Measurements from ENCODE around the gene POLH. TPM values are rescaled to one million over a fixed set of nuclear protein-coding genes. Genes with fewer than 3 reads are reported as not detected.
"Not testable (repeated sequence)": the region's sequence is repeated elsewhere in the genome, so short reads cannot be mapped to it uniquely, and the experiment has no call there.

Gene POLH
- total RNA-seq, 1 donor from 2014 or later: 19.6 TPM

DNA sequence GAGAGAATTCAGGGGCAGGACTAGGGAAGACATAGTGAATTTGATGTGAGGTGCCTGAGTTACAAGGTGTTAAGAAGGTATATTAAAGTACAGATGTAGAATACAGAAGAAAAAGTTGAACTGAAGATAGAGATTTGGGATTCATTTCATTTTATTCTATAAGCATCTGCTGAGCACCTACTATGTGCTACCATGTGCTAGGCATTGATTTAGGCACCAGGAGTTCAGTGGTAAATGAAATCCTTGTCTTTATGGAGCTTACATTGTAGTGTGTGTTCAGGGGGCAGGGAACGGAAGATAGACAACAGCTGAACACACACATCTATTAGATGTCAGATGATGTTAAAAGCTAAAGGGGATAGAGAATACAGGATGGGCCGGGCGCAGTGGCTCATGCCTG is 71.6 kb downstream of the POLH start:
- TF ChIP-seq, protein P1, sequence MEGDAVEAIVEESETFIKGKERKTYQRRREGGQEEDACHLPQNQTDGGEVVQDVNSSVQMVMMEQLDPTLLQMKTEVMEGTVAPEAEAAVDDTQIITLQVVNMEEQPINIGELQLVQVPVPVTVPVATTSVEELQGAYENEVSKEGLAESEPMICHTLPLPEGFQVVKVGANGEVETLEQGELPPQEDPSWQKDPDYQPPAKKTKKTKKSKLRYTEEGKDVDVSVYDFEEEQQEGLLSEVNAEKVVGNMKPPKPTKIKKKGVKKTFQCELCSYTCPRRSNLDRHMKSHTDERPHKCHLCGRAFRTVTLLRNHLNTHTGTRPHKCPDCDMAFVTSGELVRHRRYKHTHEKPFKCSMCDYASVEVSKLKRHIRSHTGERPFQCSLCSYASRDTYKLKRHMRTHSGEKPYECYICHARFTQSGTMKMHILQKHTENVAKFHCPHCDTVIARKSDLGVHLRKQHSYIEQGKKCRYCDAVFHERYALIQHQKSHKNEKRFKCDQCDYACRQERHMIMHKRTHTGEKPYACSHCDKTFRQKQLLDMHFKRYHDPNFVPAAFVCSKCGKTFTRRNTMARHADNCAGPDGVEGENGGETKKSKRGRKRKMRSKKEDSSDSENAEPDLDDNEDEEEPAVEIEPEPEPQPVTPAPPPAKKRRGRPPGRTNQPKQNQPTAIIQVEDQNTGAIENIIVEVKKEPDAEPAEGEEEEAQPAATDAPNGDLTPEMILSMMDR (IDR thresholded peaks at IDR 0.05): no peak
- Histone ChIP-seq H3K36me3 (peaks cover 2% of the 10 kb centered on the region), H3K9me3 (no peaks in the 10 kb centered on the region), H3K4me3 (no peak overlapping the region), H3K27ac (no peak overlapping the region), H3K4me1 (peaks cover 15% of the 10 kb centered on the region), H3K27me3 (ENCODE audit: low read depth) (no peaks in the 10 kb centered on the region)
- intact Hi-C loops (cut with DNase I): no loop called here
- no peak for ATAC-seq
- DNase-seq: no peak

DNA sequence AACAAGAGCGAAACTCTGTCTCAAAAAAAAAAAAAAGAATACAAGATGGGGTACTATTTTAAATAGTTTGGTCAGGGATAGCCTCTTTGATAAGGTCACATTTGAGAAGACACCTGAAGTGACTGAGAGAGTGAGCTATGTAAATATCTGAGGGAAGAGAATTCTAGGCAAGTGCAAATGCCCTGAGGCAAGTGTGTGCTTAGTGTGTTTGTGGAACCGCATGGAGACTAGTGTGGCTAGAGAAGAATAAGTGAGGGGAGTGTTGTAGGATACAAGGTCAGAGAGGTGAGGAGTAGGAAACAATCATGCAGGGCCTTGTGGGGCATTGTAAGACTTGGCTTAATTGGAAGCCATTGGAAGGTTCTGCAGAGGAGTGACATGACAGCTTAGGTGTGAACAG is 72.3 kb downstream of the POLH start:
- no peak for DNase-seq
- H3K36me3 ChIP-seq: no peaks in the 10 kb centered on the region
- H3K9me3 ChIP-seq: no peaks in the 10 kb centered on the region
- no peak overlapping the region for H3K27ac ChIP-seq
- intact Hi-C loops (cut with DNase I): no loop called here
- peaks cover 15% of the 10 kb centered on the region for H3K4me1 ChIP-seq
- TF ChIP-seq, protein P1 (IDR thresholded peaks at IDR 0.05): no peak
- no peak for ATAC-seq
- no peak overlapping the region for H3K4me3 ChIP-seq
- H3K27me3 ChIP-seq (ENCODE audit: low read depth): no peaks in the 10 kb centered on the region

DNA sequence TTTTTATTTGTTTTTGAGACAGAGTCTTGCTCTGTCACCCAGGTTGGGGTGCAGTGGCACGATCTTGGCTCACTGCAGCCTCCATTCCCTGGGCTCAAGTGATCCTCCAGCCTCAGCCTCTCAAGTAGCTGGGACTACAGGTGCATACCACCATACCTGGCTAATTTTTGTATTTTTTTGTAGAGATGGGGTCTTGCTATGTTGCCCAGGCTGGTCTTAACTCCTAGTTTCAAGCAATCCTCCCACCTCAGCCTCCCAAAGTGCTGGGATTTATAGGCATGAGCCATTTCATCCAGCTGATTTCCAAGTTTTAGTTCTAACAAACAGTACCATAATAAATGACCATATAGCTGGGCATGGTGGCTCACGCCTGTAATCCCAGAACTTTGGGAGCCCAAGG is 76.8 kb downstream of the POLH start:
- not testable (repeated sequence) for DNase-seq, ATAC-seq

DNA sequence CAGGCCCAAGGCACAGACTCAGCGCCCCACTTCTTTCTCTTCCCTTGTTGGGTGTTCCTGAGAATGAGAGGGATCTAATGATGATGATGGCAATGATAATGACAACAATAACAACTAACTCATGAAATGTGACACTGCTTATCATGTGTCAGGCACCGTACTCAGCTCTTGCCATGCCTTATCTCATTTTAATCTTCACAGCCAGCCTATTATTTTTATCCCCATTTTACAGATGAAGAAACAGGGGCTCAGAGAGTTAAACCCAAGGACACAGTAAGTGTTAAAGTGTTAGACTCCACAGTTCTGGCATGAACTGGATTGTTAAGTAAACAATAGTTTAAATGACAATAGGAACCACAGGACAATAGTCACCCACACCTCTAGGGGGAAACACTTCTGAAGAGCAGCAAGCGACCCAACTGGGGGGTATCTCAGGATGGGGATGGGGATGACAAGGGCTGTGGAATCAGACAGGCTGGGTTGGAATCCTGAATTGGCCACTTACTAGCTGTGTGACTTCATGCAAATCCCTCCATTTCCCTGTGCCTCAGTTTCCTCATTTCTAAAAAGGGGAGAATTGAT is 81.3 kb downstream of the POLH start:
- intact Hi-C loops (cut with DNase I): no loop called here
- Histone ChIP-seq H3K36me3 (no peaks in the 10 kb centered on the region), H3K4me3 (no peak overlapping the region), H3K27me3 (ENCODE audit: low read depth) (no peaks in the 10 kb centered on the region), H3K27ac (no peak overlapping the region), H3K9me3 (no peaks in the 10 kb centered on the region), H3K4me1 (no peaks in the 10 kb centered on the region)
- DNase-seq: no peak
- TF ChIP-seq, protein P1 (IDR thresholded peaks at IDR 0.05): no peak
- no peak for ATAC-seq

More for the DNA sequence above, 76.8 kb downstream of the POLH start:
- H3K9me3 ChIP-seq; H3K27me3 ChIP-seq (ENCODE audit: low read depth); H3K36me3 ChIP-seq; H3K27ac ChIP-seq; intact Hi-C loops (cut with DNase I); H3K4me3 ChIP-seq; H3K4me1 ChIP-seq: not testable (repeated sequence)

DNA sequence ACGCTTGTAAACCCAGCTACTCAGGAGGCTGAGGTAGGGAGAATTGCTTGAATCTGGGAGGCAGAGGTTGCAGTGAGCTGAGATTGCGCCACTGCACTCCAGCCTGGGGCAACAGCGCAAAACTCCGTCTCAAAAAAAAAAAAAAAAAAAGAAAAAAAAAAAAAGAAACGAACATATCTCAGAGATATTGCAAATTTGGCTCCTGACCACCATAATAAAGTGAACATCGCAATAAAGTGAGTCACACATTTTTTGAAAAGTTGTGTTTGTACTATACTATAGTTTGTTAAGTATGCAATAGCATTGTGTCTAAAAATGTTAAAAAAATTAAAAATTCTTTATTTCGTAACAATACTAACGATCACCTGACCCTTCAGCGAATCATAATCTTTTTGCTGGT is 82.2 kb downstream of the POLH start:
- intact Hi-C loops (cut with DNase I): no loop called here
- TF ChIP-seq, protein P1 (IDR thresholded peaks at IDR 0.05): no peak
- ATAC-seq: no peak
- H3K4me3 ChIP-seq: no peak overlapping the region
- no peak for DNase-seq
- no peaks in the 10 kb centered on the region for H3K27me3 ChIP-seq (ENCODE audit: low read depth)
- no peaks in the 10 kb centered on the region for H3K4me1 ChIP-seq
- no peaks in the 10 kb centered on the region for H3K9me3 ChIP-seq
- no peak overlapping the region for H3K27ac ChIP-seq
- H3K36me3 ChIP-seq: no peaks in the 10 kb centered on the region

DNA sequence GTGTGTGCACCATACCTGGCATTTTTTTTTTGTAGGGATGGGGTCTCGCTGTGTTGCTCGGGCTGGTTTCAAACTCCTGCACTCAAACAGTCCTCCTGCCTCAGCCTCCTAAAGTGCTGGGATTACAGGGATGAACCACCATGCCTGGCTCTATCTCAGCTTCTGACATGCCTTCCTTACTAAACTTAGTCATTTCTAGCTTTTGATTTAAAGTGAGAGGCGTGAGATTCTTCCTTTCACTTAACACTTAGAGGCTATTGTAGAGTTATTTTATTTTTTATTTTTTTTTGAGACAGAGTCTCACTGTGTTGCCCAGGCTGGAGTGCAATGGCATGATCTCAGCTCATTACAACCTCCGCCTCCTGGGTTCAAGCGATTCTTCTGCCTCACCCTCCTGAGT is 87.0 kb downstream of the POLH start:
- intact Hi-C loops (cut with DNase I); H3K36me3 ChIP-seq; H3K27me3 ChIP-seq (ENCODE audit: low read depth); H3K9me3 ChIP-seq; DNase-seq; ATAC-seq; H3K4me3 ChIP-seq; H3K27ac ChIP-seq: not testable (repeated sequence)
- H3K4me1 ChIP-seq: peaks cover 10% of the 10 kb centered on the region

Other genes starting within 250 kb of the POLH start
- 18.3 TPM for gene ZNF318, start 206.5 kb upstream of the POLH start, total RNA-seq
- 34.4 TPM for gene ABCC10, start 148.6 kb upstream of the POLH start, total RNA-seq
- 0.53 TPM for gene DLK2, start 120.6 kb upstream of the POLH start, total RNA-seq
- 34.3 TPM for gene TJAP1, start 98.6 kb upstream of the POLH start, total RNA-seq
- gene LRRC73, start 65.8 kb upstream of the POLH start, total RNA-seq: 1.6 TPM
- gene YIPF3, start 59.3 kb upstream of the POLH start, total RNA-seq: 103 TPM
- 26.1 TPM for gene POLR1C, start 59.1 kb upstream of the POLH start, total RNA-seq
- gene XPO5, start 147 bp upstream of the POLH start, total RNA-seq: 29.9 TPM
- 90.9 TPM for gene GTPBP2, start 53.1 kb downstream of the POLH start, total RNA-seq
- 19.2 TPM for gene MAD2L1BP, start 59.7 kb downstream of the POLH start, total RNA-seq
- 2.6 TPM for gene RSPH9, start 68.9 kb downstream of the POLH start, total RNA-seq
- 30.2 TPM for gene MRPS18A, start 111.6 kb downstream of the POLH start, total RNA-seq
- gene VEGFA, start 194.0 kb downstream of the POLH start, total RNA-seq: 196 TPM